DND-41 (cell line): ENCODE measurements around the gene FXYD6.
A peak's percentile ranks its signal among the peaks of the same experiment; 100 is the strongest.

Experiments used
- ATAC-seq: fragments of 200-7000 bp; cut with Tn5 transposase; 3 replicates; pipeline ENCODE4 v1.9.1; 2021; ENCODE audit warnings: low read depth; ENCODE audit not compliant: insufficient read depth
- DNase-seq: peaks from one replicate; pipeline ENCODE4 v3.0.0-alpha.2; 2020
- H2AFZ ChIP-seq: 2 replicates; pipeline ENCODE4 v1.6.0; 2012; ENCODE audit warnings: low read depth, low read length
- H3K27ac ChIP-seq: 2 replicates; pipeline ENCODE4 v1.5.1; 2012; ENCODE audit warnings: low read length, inconsistent platforms
- H3K27me3 ChIP-seq: fragments of 200-600 bp; sonication (generic); 2 replicates; pipeline ENCODE4 v1.6.0; 2012; ENCODE audit warnings: low read length, mild to moderate bottlenecking, inconsistent platforms; ENCODE audit not compliant: insufficient read depth, poor library complexity
- H3K36me3 ChIP-seq: 2 replicates; pipeline ENCODE4 v1.5.1; 2012; ENCODE audit warnings: low read length, inconsistent platforms; ENCODE audit not compliant: insufficient read depth
- H3K4me1 ChIP-seq: 2 replicates; pipeline ENCODE4 v1.5.1; 2012; ENCODE audit warnings: mild to moderate bottlenecking, low read length; ENCODE audit not compliant: insufficient read depth
- H3K4me2 ChIP-seq: 2 replicates; pipeline ENCODE4 v1.6.0; 2012; ENCODE audit warnings: mild to moderate bottlenecking, moderate library complexity, low read length, inconsistent platforms; ENCODE audit not compliant: insufficient read depth
- H3K4me3 ChIP-seq, 2 experiments: fragments of 200-600 bp in 1 of 2; shearing (Covaris generic) in 1 of 2; 2 replicates each; pipeline ENCODE4 v1.5.1; 2012 to 2016; ENCODE audit warnings: inconsistent platforms in 2 of 2, low read length in 2 of 2, mild to moderate bottlenecking in 2 of 2, low read depth in 1 of 2, moderate library complexity in 1 of 2
- H3K79me2 ChIP-seq: 2 replicates; pipeline ENCODE4 v1.6.0; 2012; ENCODE audit warnings: low read length, inconsistent platforms; ENCODE audit not compliant: insufficient read depth
- H3K9ac ChIP-seq: 2 replicates; pipeline ENCODE4 v1.6.0; 2012; ENCODE audit warnings: low read depth, mild to moderate bottlenecking, inconsistent platforms, low read length, moderate library complexity
- H3K9me3 ChIP-seq: 2 replicates; pipeline ENCODE4 v1.5.1; 2012; ENCODE audit warnings: low read length, moderate library complexity, mild to moderate bottlenecking, inconsistent platforms; ENCODE audit not compliant: insufficient read depth, severe bottlenecking
- H4K20me1 ChIP-seq: 2 replicates; pipeline ENCODE4 v1.6.0; 2012; ENCODE audit warnings: low read length; ENCODE audit not compliant: insufficient read depth
- EZH2 ChIP-seq: IDR thresholded peaks from 3 replicates; pipeline ENCODE4 v1.6.1; 2012; ENCODE audit warnings: borderline replicate concordance, low read depth, mild to moderate bottlenecking, moderate library complexity, low read length, inconsistent platforms; ENCODE audit not compliant: severe bottlenecking
- TF ChIP-seq, protein P1 (sequence below): IDR thresholded peaks from 2 replicates; pipeline ENCODE4 v1.5.1; 2012; ENCODE audit warnings: borderline replicate concordance, low read length, moderate library complexity, mild to moderate bottlenecking; ENCODE audit not compliant: poor library complexity, severe bottlenecking; ENCODE audit errors: extremely low read depth

Gene FXYD6

DNA sequence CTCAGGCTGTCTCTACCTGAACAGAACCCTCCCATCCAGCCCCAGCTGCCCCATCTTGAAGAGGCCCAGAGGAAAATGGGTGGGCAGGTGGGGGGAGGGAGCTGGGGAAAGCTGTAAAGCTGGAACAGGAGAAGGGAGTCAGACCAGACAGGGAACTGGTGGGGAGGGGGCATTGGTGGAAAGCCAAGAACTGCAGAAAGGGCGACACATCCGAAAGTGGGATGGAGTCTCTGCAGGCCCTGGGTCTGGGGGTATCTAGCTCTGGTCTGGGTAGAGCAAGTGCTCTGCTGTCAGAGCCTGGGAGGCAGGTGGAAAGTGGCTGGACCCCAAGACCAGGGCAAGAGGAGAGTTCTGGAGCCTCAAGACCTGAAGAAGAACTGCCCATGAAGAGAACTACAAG lies 45.0 kb upstream of the FXYD6 start:
- no peaks in the 10 kb centered on the region for H3K79me2 ChIP-seq
- no peak overlapping the region for H2AFZ ChIP-seq
- no peaks in the 10 kb centered on the region for H3K4me1 ChIP-seq
- ATAC-seq, result no peak
- DNase-seq, result no peak
- H3K4me3 ChIP-seq, result no peak overlapping the region
- TF ChIP-seq EZH2, result no peak
- TF ChIP-seq, protein P1, sequence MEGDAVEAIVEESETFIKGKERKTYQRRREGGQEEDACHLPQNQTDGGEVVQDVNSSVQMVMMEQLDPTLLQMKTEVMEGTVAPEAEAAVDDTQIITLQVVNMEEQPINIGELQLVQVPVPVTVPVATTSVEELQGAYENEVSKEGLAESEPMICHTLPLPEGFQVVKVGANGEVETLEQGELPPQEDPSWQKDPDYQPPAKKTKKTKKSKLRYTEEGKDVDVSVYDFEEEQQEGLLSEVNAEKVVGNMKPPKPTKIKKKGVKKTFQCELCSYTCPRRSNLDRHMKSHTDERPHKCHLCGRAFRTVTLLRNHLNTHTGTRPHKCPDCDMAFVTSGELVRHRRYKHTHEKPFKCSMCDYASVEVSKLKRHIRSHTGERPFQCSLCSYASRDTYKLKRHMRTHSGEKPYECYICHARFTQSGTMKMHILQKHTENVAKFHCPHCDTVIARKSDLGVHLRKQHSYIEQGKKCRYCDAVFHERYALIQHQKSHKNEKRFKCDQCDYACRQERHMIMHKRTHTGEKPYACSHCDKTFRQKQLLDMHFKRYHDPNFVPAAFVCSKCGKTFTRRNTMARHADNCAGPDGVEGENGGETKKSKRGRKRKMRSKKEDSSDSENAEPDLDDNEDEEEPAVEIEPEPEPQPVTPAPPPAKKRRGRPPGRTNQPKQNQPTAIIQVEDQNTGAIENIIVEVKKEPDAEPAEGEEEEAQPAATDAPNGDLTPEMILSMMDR, result no peak
- H3K27ac ChIP-seq, result 0 out of 2 replicates have a peak overlapping the region, but pooled peaks have one; percentile 11
- no peaks in the 10 kb centered on the region for H4K20me1 ChIP-seq
- no peak overlapping the region for H3K9ac ChIP-seq
- no peaks in the 10 kb centered on the region for H3K9me3 ChIP-seq
- no peak overlapping the region for H3K4me2 ChIP-seq
- no peaks in the 10 kb centered on the region for H3K36me3 ChIP-seq
- H3K27me3 ChIP-seq, result no peaks in the 10 kb centered on the region

DNA sequence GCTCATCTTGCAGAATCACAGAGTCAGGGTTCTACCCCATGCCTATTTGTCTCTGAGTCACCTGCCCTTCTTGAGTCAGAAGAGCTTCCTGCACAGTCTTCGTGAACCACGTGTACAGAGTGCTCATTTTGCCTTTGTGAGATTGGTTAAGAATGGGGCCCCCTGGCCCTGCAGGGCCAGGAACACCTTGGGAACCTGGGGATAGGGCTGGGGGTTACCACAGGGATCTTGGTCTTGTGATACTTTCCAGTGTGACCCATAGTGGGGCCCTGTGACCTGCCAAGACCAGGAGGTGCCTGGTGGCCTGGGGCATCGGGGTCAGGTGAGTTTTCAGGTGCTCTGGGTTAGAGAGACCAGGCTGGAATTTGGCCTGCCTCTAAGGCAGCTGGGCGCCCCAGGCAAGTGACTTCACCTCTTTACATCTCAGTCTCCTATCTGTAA lies 43.3 kb upstream of the FXYD6 start:
- Histone ChIP-seq H3K9me3 (no peaks in the 10 kb centered on the region), H3K4me2 (no peak overlapping the region), H4K20me1 (no peaks in the 10 kb centered on the region), H3K4me1 (peaks cover 12% of the 10 kb centered on the region), H3K27ac (no peak overlapping the region), H3K9ac (no peak overlapping the region), H2AFZ (no peak overlapping the region), H3K36me3 (no peaks in the 10 kb centered on the region), H3K27me3 (no peaks in the 10 kb centered on the region), H3K4me3 (no peak overlapping the region), H3K79me2 (no peaks in the 10 kb centered on the region)
- no peak for TF ChIP-seq EZH2
- TF ChIP-seq, protein P1, result no peak
- DNase-seq, result no peak
- no peak for ATAC-seq

DNA sequence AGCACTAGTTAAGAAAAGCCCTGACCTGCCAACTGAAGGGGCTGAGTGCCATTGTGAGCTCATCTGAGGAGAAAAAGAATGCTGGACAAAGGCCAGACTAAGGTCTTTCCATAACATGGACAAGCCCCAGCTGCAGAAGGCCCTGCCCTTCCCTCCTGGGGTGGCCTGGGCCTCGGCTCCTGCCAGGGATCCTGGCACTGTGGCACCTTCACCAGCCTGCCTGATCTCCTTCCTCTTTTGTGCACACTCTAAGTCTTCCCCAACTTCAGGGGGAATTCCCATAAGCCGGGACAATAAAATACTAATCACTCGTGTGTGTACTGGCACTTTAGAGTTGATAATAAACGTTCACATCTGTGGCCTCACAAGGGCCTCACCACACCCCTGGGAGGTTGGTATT lies 42.9 kb upstream of the FXYD6 start:
- Histone ChIP-seq H3K9ac (no peak overlapping the region), H3K79me2 (no peaks in the 10 kb centered on the region), H2AFZ (no peak overlapping the region), H3K4me2 (no peak overlapping the region), H3K4me3 (no peak overlapping the region), H3K36me3 (no peaks in the 10 kb centered on the region), H3K9me3 (no peaks in the 10 kb centered on the region), H3K27me3 (no peaks in the 10 kb centered on the region), H3K27ac (no peak overlapping the region), H3K4me1 (peaks cover 17% of the 10 kb centered on the region), H4K20me1 (no peaks in the 10 kb centered on the region)
- DNase-seq, result no peak
- ATAC-seq, result no peak
- no peak for TF ChIP-seq EZH2
- TF ChIP-seq, protein P1, result no peak
